Uterus (tissue), 4 donors: ENCODE measurements around the gene DDX46. TPM values are rescaled to one million over a fixed set of nuclear protein-coding genes. Genes with fewer than 3 reads are reported as not detected.

ENCODE experiments used
- DNase-seq, 2 donors: peaks; one replicate each; pipeline ENCODE4 v3.0.0-alpha.2; 2019 to 2020
- H3K27ac ChIP-seq, 2 donors: fragments of 200-600 bp; sonication (generic); 1 replicate in 1 of 2; 2 replicates in 1 of 2; pipeline ENCODE4 v1.5.1; 2016 to 2018
- H3K27me3 ChIP-seq, 2 donors: fragments of 200-600 bp; sonication (generic); one replicate each; pipeline ENCODE4 v1.5.1; 2018 to 2019; ENCODE audit warnings: control low read depth in 1 of 2
- H3K36me3 ChIP-seq, 2 donors: fragments of 200-600 bp; sonication (generic); one replicate each; pipeline ENCODE4 v1.5.1; 2019; ENCODE audit warnings: control low read depth in 1 of 2
- H3K4me1 ChIP-seq, 2 donors: fragments of 200-600 bp; sonication (generic); one replicate each; pipeline ENCODE4 v1.5.1; 2018 to 2019; ENCODE audit warnings: control low read depth in 1 of 2
- H3K4me3 ChIP-seq, 2 donors: fragments of 200-600 bp; sonication (generic); 1 replicate in 1 of 2; 2 replicates in 1 of 2; pipeline ENCODE4 v1.5.1; 2018 to 2019; ENCODE audit warnings: mild to moderate bottlenecking in 1 of 2
- H3K9me3 ChIP-seq, 2 donors: fragments of 200-600 bp; sonication (generic); one replicate each; pipeline ENCODE4 v1.5.1; 2019; ENCODE audit warnings: control low read depth in 1 of 2
- POLR2A ChIP-seq, 2 donors: fragments of 450-650 bp; IDR thresholded peaks; one replicate each; pipeline ENCODE4 v1.6.1; 2016; ENCODE audit warnings: antibody characterized with exemption in 2 of 2, mild to moderate bottlenecking in 1 of 2, moderate library complexity in 1 of 2
- intact Hi-C: fragments of 100-400 bp; cut with DNase I; formaldehyde crosslinking; loops from one replicate; pipeline ENCODE4 v1.15.1; 2023; ENCODE audit warnings: low total_unique reads
- total RNA-seq, 4 donors: library from RNA; depleted of rRNA in 3 of 4; stranded (reverse); fragments of >200 nt in 3 of 4; gene quantifications; one replicate each; pipeline versions ENCODE4 v1.1.0 to v1.2.4, GENCODE V29; 2014 to 2023
- TF ChIP-seq, protein P1 (sequence below), 4 experiments: fragments of 200-600 bp in 2 of 4; fragments of 450-650 bp in 2 of 4; sonication (generic) in 2 of 4; IDR thresholded peaks; one replicate each; pipeline ENCODE4 v1.5.1; 2016 to 2019; ENCODE audit warnings: antibody characterized with exemption in 4 of 4, mild to moderate bottlenecking in 2 of 4, moderate library complexity in 1 of 4
- donor health status: DM: yes; HTN: yes; CAD: no.

Gene DDX46
- total RNA-seq, 4 donors from 2014 or later, result 38.2 to 63.7 (median 47.6) TPM

DNA sequence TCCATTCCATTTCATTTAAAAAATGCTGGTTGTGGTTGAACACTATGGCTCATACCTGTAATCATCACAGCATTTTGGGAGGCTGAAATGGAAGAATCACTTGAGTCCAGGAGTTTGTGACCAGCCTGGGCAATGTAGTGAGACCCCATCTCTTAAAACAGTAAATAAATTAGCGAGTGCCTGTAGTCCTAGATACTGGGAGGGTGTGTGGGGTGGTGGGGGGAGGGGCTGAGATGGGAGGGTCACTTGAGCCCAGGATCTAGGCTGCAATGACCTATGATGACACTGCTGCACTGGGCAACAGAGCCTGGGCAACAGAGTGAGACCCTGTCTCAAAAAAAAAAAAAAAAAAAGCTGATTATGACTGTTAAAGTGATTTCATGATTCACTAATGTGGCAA lies 29.1 kb downstream of the DDX46 start:
- intact Hi-C loops, result no loop called here
- H3K4me1 ChIP-seq, result no peaks in the 10 kb centered on the region
- no peaks in the 10 kb centered on the region for H3K9me3 ChIP-seq
- no peak overlapping the region for H3K27ac ChIP-seq
- no peaks in the 10 kb centered on the region for H3K27me3 ChIP-seq
- no peak for DNase-seq
- TF ChIP-seq POLR2A (IDR thresholded peaks at IDR 0.05), result no peak
- TF ChIP-seq, protein P1, sequence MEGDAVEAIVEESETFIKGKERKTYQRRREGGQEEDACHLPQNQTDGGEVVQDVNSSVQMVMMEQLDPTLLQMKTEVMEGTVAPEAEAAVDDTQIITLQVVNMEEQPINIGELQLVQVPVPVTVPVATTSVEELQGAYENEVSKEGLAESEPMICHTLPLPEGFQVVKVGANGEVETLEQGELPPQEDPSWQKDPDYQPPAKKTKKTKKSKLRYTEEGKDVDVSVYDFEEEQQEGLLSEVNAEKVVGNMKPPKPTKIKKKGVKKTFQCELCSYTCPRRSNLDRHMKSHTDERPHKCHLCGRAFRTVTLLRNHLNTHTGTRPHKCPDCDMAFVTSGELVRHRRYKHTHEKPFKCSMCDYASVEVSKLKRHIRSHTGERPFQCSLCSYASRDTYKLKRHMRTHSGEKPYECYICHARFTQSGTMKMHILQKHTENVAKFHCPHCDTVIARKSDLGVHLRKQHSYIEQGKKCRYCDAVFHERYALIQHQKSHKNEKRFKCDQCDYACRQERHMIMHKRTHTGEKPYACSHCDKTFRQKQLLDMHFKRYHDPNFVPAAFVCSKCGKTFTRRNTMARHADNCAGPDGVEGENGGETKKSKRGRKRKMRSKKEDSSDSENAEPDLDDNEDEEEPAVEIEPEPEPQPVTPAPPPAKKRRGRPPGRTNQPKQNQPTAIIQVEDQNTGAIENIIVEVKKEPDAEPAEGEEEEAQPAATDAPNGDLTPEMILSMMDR (IDR thresholded peaks at IDR 0.05), result no peak
- no peaks in the 10 kb centered on the region for H3K36me3 ChIP-seq
- no peak overlapping the region for H3K4me3 ChIP-seq

DNA sequence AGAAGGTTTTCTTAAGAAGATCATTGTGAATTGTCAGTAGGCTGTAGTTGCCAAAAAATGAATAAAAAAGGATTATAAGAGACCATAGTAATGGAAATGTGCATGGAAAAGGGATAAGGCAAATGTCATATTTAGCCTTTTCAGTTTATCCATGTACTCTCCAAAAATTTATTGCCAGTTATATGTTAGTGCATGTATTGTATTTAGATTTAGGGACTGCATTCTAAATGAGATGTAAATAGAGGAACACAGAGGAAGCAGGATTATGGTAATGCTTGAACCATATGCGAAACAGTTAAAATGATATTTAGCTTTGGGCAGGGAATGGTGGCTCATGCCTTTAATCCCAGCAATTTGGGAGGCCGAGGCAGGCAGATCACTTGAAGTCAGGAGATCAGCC lies 33.0 kb downstream of the DDX46 start:
- no peak for DNase-seq
- Histone ChIP-seq H3K27ac (no peak overlapping the region), H3K4me3 (no peak overlapping the region), H3K27me3 (no peaks in the 10 kb centered on the region), H3K36me3 (no peaks in the 10 kb centered on the region), H3K9me3 (no peaks in the 10 kb centered on the region), H3K4me1 (no peaks in the 10 kb centered on the region)
- intact Hi-C loops, result no loop called here
- TF ChIP-seq, protein P1 (IDR thresholded peaks at IDR 0.05), result no peak
- no peak for TF ChIP-seq POLR2A (IDR thresholded peaks at IDR 0.05)

DNA sequence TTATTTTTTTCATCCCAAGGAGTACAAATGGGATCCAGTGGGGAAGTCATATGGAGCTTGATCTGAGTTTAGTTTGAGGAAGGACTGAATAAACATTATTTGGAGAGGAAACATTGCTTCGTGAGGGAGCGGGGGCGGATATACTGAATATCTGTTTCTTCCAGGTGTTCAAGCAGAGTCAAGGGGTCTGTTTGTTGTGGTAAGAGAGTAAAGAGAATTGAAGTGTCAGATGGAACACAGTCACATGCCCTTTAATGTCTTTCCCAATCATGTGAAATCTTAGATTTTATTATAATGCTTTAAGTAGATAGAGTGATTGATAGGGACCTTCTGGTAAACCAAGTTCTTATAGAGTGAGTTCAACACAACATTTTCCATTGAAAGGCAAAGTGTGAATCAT lies 33.7 kb downstream of the DDX46 start:
- TF ChIP-seq, protein P1 (IDR thresholded peaks at IDR 0.05), result no peak
- TF ChIP-seq POLR2A (IDR thresholded peaks at IDR 0.05), result no peak
- Histone ChIP-seq H3K4me3 (no peak overlapping the region), H3K4me1 (no peaks in the 10 kb centered on the region), H3K36me3 (no peaks in the 10 kb centered on the region), H3K27ac (no peak overlapping the region), H3K9me3 (no peaks in the 10 kb centered on the region), H3K27me3 (no peaks in the 10 kb centered on the region)
- no peak for DNase-seq
- intact Hi-C loops, result no loop called here

DNA sequence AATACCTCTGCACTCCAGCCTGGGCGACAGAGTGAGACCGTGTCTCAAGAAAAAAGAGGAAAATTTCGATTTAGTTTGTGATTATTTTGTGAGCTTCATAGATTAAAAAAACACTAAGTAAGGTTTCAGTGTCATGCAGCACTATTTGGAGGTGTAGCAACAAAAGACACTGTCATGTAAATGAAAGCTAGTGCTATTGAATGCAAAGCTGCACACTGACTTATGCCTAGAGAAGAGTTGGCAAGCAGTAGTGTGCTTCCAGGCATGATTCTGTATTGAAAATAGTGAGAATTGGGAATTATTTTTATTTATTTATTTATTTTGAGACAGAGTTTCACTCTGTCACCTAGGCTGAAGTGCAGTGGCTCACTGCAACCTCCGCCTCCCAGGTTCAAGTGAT lies 34.5 kb downstream of the DDX46 start:
- no peaks in the 10 kb centered on the region for H3K9me3 ChIP-seq
- no peaks in the 10 kb centered on the region for H3K4me1 ChIP-seq
- no peak for TF ChIP-seq POLR2A (IDR thresholded peaks at IDR 0.05)
- TF ChIP-seq, protein P1 (IDR thresholded peaks at IDR 0.05), result no peak
- no peaks in the 10 kb centered on the region for H3K27me3 ChIP-seq
- no peak overlapping the region for H3K4me3 ChIP-seq
- intact Hi-C loops, result no loop called here
- H3K36me3 ChIP-seq, result no peaks in the 10 kb centered on the region
- H3K27ac ChIP-seq, result no peak overlapping the region
- DNase-seq, result no peak

DNA sequence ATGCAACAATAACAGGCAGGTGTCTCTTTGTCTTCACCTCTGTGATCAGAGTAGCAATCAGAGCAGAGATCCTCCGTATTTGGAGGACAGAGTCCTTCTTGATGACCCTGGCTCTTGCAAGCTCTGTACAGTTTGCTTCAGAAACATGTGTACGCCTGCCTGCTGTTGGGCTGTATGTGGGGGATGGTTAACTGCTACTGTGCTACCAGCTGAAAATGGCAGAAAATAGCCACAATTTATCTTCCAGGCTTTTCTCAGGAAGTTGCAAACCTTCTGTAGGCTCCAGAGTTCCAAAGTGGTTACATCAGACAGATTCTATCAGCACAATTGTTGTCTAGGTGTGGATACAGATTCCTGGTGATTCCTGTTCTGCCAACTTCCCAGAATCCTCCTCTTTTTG lies 35.5 kb downstream of the DDX46 start:
- H3K4me1 ChIP-seq, result no peaks in the 10 kb centered on the region
- no peak overlapping the region for H3K4me3 ChIP-seq
- intact Hi-C loops, result no loop called here
- H3K9me3 ChIP-seq, result no peaks in the 10 kb centered on the region
- no peak for TF ChIP-seq POLR2A (IDR thresholded peaks at IDR 0.05)
- TF ChIP-seq, protein P1 (IDR thresholded peaks at IDR 0.05), result no peak
- no peaks in the 10 kb centered on the region for H3K27me3 ChIP-seq
- no peak for DNase-seq
- H3K36me3 ChIP-seq, result no peaks in the 10 kb centered on the region
- H3K27ac ChIP-seq, result no peak overlapping the region
